HepG2 (cell line): ENCODE results near the gene KLHL33. TPM values are rescaled to one million over a fixed set of nuclear protein-coding genes. Genes with fewer than 3 reads are reported as not detected.

Experiments
- ATAC-seq: fragments of 200-7000 bp; cut with Tn5 transposase; 3 replicates; pipeline ENCODE4 v1.9.1; 2020; ENCODE audit warnings: mild to moderate bottlenecking, moderate library complexity
- BruUV-seq: library from RNA; stranded (reverse); fragments of 400-500 nt; replicated peaks from 2 replicates; lab custom pipeline; 2021; lab: Mats Ljungman, UMichigan
- CTCF ChIA-PET: fragments of 300-600 bp; formaldehyde crosslinking; extraction: SDS; loops from one replicate; lab custom pipeline; 2021; ENCODE audit warnings: low total read pairs, inconsistent platforms, low intra/inter-chr PET ratio; lab: Yijun Ruan, JAX
- POLR2A ChIA-PET: fragments of 350-600 bp; sonication (Branson Sonifier 250); formaldehyde crosslinking; loops from one replicate; lab custom pipeline; 2020; ENCODE audit warnings: antibody characterized with exemption, inconsistent platforms; lab: Yijun Ruan, JAX
- DNase-seq: peaks from one replicate; pipeline ENCODE4 v3.0.0-alpha.2; 2015; ENCODE audit warnings: low spot score
- FAIRE-seq: peaks from 3 replicates; lab custom pipeline; 2011; peaks lifted over from hg19 to GRCh38; lab: Jason Lieb, UNC
- H2AFZ ChIP-seq: one replicate; pipeline ENCODE4 v1.6.1; 2011; ENCODE audit warnings: low read length, inconsistent platforms
- H3K27ac ChIP-seq: fragments of 300-600 bp; 3 replicates; pipeline ENCODE4 v1.8.0; 2011; ENCODE audit warnings: mixed run types, mild to moderate bottlenecking, mixed read lengths, low read length, inconsistent platforms; ENCODE audit not compliant: insufficient read depth; ENCODE audit errors: extremely low read length
- H3K27me3 ChIP-seq, 2 experiments: fragments of 200-600 bp in 1 of 2; 2 replicates in 1 of 2; 3 replicates in 1 of 2; pipeline versions ENCODE4 v1.6.0 to v1.8.0; 2011; ENCODE audit warnings: low read length in 2 of 2, mild to moderate bottlenecking in 2 of 2, moderate library complexity in 2 of 2, inconsistent platforms in 1 of 2; ENCODE audit not compliant: insufficient read depth in 2 of 2, control insufficient read depth in 1 of 2
- H3K36me3 ChIP-seq, 2 experiments: fragments of 200-600 bp in 1 of 2; replicated peaks in 1 of 2; 2 replicates in 1 of 2; 3 replicates in 1 of 2; pipeline versions ENCODE4 v1.5.1 to v1.8.0; 2011; ENCODE audit warnings: low read length in 2 of 2, inconsistent platforms in 1 of 2; ENCODE audit not compliant: insufficient read depth in 2 of 2, control insufficient read depth in 1 of 2
- H3K4me1 ChIP-seq: 2 replicates; pipeline ENCODE4 v1.5.1; 2012; ENCODE audit warnings: low read length, inconsistent platforms; ENCODE audit not compliant: insufficient read depth
- H3K4me2 ChIP-seq: 2 replicates; pipeline ENCODE4 v1.6.0; 2011; ENCODE audit warnings: low read depth, low read length, inconsistent platforms
- H3K4me3 ChIP-seq, 3 experiments: fragments of 200-600 bp in 1 of 3; sonication (generic), shearing (Covaris generic) in 1 of 3; replicated peaks in 1 of 3; 2 replicates each; pipeline ENCODE4 v1.5.1; 2011 to 2016; ENCODE audit warnings: low read length in 3 of 3, inconsistent platforms in 2 of 3, low read depth in 2 of 3, mild to moderate bottlenecking in 2 of 3, control low read depth in 1 of 3, mixed read lengths in 1 of 3; ENCODE audit not compliant: insufficient read depth in 1 of 3
- H3K79me2 ChIP-seq: one replicate; pipeline ENCODE4 v1.6.1; 2011; ENCODE audit warnings: low read length, inconsistent platforms; ENCODE audit not compliant: insufficient read depth
- H3K9ac ChIP-seq: 2 replicates; pipeline ENCODE4 v1.6.0; 2011; ENCODE audit warnings: mild to moderate bottlenecking, low read depth, low read length, inconsistent platforms; ENCODE audit not compliant: insufficient read depth
- H3K9me3 ChIP-seq: 2 replicates; pipeline ENCODE4 v1.5.1; 2012; ENCODE audit warnings: mild to moderate bottlenecking, low read length
- H4K20me1 ChIP-seq: 2 replicates; pipeline ENCODE4 v1.6.0; 2011; ENCODE audit warnings: inconsistent platforms, mild to moderate bottlenecking, low read length, moderate library complexity; ENCODE audit not compliant: insufficient read depth
- ARID2 ChIP-seq: sonication (generic); formaldehyde crosslinking; IDR thresholded peaks from 2 replicates; pipeline ENCODE4 v1.8.1; 2022; ENCODE audit warnings: mild to moderate bottlenecking, missing genetic modification reagents, borderline replicate concordance
- CBX2 ChIP-seq, 2 experiments: fragments of 200-600 bp in 1 of 2; sonication (generic); formaldehyde crosslinking in 1 of 2; IDR thresholded peaks; 2 replicates each; pipeline versions ENCODE4 v1.7.0 to v1.8.1; 2018 to 2022; ENCODE audit warnings: low read depth in 2 of 2, low read length in 1 of 2, mild to moderate bottlenecking in 1 of 2, missing genetic modification reagents in 1 of 2
- EP300 ChIP-seq, 3 experiments: sonication (generic) in 1 of 3; formaldehyde crosslinking in 1 of 3; IDR thresholded peaks; 2 replicates each; pipeline versions ENCODE4 v1.5.1 to v1.6.1; 2011 to 2020; ENCODE audit warnings: low read depth in 2 of 3, low read length in 2 of 3, borderline replicate concordance in 1 of 3, improper control_type of control experiment in 1 of 3, mild to moderate bottlenecking in 1 of 3, missing genetic modification reagents in 1 of 3, moderate library complexity in 1 of 3
- FLYWCH1 ChIP-seq: sonication (generic); formaldehyde crosslinking; IDR thresholded peaks from 2 replicates; pipeline ENCODE4 v1.8.1; 2023; ENCODE audit warnings: mild to moderate bottlenecking, missing genetic modification reagents
- GPN1 ChIP-seq: sonication (generic); formaldehyde crosslinking; IDR thresholded peaks from 2 replicates; pipeline ENCODE4 v1.5.1; 2020; ENCODE audit warnings: missing genetic modification reagents, borderline replicate concordance
- MATR3 ChIP-seq: sonication (generic); formaldehyde crosslinking; IDR thresholded peaks from 2 replicates; pipeline ENCODE4 v1.4.0; 2020; ENCODE audit warnings: missing genetic modification reagents
- PHB2 ChIP-seq: fragments of 450-650 bp; IDR thresholded peaks from 2 replicates; pipeline ENCODE4 v1.6.1; 2018; ENCODE audit not compliant: partially characterized antibody
- PRDM10 ChIP-seq: sonication (generic); formaldehyde crosslinking; IDR thresholded peaks from 2 replicates; pipeline ENCODE4 v1.4.0; 2020; ENCODE audit warnings: low read depth, missing genetic modification reagents
- RARA ChIP-seq: IDR thresholded peaks from 2 replicates; pipeline ENCODE4 v1.6.1; 2016; ENCODE audit warnings: missing genetic modification reagents, missing compliant biosample characterization
- RFX1 ChIP-seq: fragments of 450-650 bp; IDR thresholded peaks from 2 replicates; pipeline ENCODE4 v1.6.1; 2017
- SMAD1 ChIP-seq: sonication (generic); formaldehyde crosslinking; IDR thresholded peaks from 2 replicates; pipeline ENCODE4 v1.4.0; 2020; ENCODE audit warnings: missing genetic modification reagents, low read depth, mild to moderate bottlenecking, borderline replicate concordance
- ZNF234 ChIP-seq: sonication (generic); formaldehyde crosslinking; conservative IDR thresholded peaks from 2 replicates; pipeline ENCODE4 v1.5.1; 2020; ENCODE audit warnings: mild to moderate bottlenecking, missing genetic modification reagents
- ZNF296 ChIP-seq: sonication (generic); formaldehyde crosslinking; conservative IDR thresholded peaks from 2 replicates; pipeline ENCODE4 v1.5.0; 2020; ENCODE audit warnings: mild to moderate bottlenecking, missing genetic modification reagents
- ZNF792 ChIP-seq: IDR thresholded peaks from 2 replicates; pipeline ENCODE4 v1.6.1; 2016
- ZSCAN21 ChIP-seq: sonication (generic); formaldehyde crosslinking; IDR thresholded peaks from 2 replicates; pipeline ENCODE4 v1.8.0; 2022; ENCODE audit warnings: mild to moderate bottlenecking, missing genetic modification reagents, moderate library complexity, borderline replicate concordance
- WGBS: methylation state at CpG from one replicate; pipeline ENCODE4 v1.1.6; 2017; ENCODE audit warnings: low lambda C conversion rate; 5-methylcytosine and 5-hydroxymethylcytosine counted together
- in situ Hi-C: cut with HindIII; loops from 2 replicates; pipeline ENCODE4 v1.10.0; 2017; ENCODE audit warnings: low pct_unique_long_range_greater_than_20kb; ENCODE audit not compliant: extremely low pct_ligation_motif_present
- intact Hi-C: fragments of 100-400 bp; cut with micrococcal nuclease; formaldehyde crosslinking; loops from one replicate; pipeline ENCODE4 v1.10.0; 2022; ENCODE audit not compliant: unreplicated experiment
- polyA plus RNA-seq, 8 experiments: library from polyadenylated mRNA; depleted of rRNA in 3 of 8; stranded (reverse) in 7 of 8; unstranded in 1 of 8; fragments of >200 nt; fragmentation: Illumina TruSeq in 4 of 8; extraction: Trizol in 4 of 8; gene quantifications; 2 replicates each; pipeline versions ENCODE4 v1.2.1 to v1.2.3, GENCODE V29; 2011 to 2016; ENCODE audit warnings: low read depth in 4 of 8, missing spikeins in 1 of 8, mixed read lengths in 1 of 8; ENCODE audit not compliant: insufficient read depth in 1 of 8
- total RNA-seq, 5 experiments: library from RNA; depleted of rRNA; stranded (reverse); fragments of >200 nt; fragmentation: Illumina TruSeq; extraction: Trizol; gene quantifications; 2 replicates each; pipeline ENCODE4 v1.2.3, GENCODE V29; 2016; ENCODE audit warnings: low read depth in 1 of 5
- TF ChIP-seq, protein P1 (sequence below): IDR thresholded peaks from 2 replicates; pipeline ENCODE4 v1.6.1; 2016; ENCODE audit warnings: missing genetic modification reagents, missing compliant biosample characterization
- TF ChIP-seq, protein P2 (sequence below): IDR thresholded peaks from 2 replicates; pipeline ENCODE4 v1.6.1; 2016

The KLHL33 gene
- total and polyA plus RNA-seq, 2 of the 13 experiments (the other 11 are each of a cell fraction or from before 2014, with no cell fraction given) = not detected

DNA sequence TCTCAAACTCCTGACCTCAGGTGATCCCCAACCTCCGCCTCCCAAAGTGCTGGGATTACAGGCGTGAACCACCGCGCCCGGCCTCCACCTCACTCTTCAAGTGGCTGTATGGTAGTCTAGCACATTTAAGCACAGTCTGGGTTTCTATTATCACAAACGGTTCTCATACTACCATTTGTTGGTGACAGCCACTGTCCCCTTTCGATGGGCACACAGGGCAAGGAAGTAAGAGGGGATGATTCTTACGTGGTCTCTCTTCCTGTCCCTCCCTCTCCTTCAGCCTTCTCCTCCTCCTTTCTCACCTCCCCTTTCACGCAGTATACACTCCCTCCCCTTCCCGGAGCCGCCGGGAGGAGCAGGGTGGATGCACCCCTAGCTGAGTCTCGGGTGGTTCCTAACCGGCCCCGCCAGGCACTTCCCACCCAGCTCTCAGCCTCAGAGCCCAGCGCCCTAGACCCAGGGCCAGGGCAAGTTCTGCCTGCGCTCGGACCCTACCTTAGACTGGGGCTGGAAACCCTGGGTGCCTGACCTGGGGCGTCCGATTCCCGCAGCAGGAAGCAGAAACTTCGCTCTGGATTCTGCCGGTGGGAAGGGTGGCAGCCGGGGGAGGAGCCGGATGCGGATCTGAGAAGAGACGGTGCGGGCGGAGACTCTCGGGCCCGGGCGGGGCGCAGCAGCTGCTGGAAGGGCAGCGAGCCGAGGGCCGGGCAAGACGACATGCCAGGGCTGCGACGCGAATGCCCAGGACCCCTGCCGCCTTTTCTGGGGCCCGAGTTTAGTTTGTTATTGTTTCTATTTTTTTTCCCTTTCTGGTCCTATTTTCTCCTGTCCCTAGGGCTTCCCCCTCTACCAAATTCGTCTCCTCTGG is 22.9 kb downstream of the KLHL33 start, which contains the start of gene TEP1:
TEP1 (minus strand) TSS at position 626 of the 868 bp plus-strand sequence. CDS start 5,062 bp downstream, outside the sequence.
- Histone ChIP-seq H3K36me3 (no peaks in the 10 kb centered on the region; a peak in 1 of 5 replicates), H2AFZ (peak within 1 kb of the TSS; percentile 96), H3K4me2 (peak within 1 kb of the TSS; percentile 78), H3K79me2 (no peaks in the 10 kb centered on the region), H3K27ac (peak within 1 kb of the TSS; percentile 63), H3K9me3 (no peaks in the 10 kb centered on the region), H4K20me1 (no peaks in the 10 kb centered on the region), H3K4me1 (peaks cover 45% of the 10 kb centered on the region), H3K4me3 (peak within 1 kb of the TSS; percentile 81 to 93 (median 92)), H3K27me3 (no peaks in the 10 kb centered on the region; a peak in 2 of 5 replicates), H3K9ac (peak within 1 kb of the TSS; percentile 75)
- ATAC-seq = peak; percentile 93
- in situ Hi-C loops (no loop called here), intact Hi-C loops (loop anchor here (1.0 to 5.0 kb wide), 4 partner anchors 36 to 86 kb away; partner anchors contain the start of genes PARP2 and PNP)
- POLR2A ChIA-PET = interaction anchor here (0.6 to 4.3 kb wide), 17 partner anchors 8 to 275 kb away, joined by 3 to 54 read pairs (median 5); partner anchors contain the start of genes ANG, APEX1, OSGEP and PARP2
- CTCF ChIA-PET = no interaction called here
- peak; percentile 62 for DNase-seq
- TSS peak; percentile 81 for BruUV-seq
- no peak for FAIRE-seq
- 1% methylated on average over 43 of the region's 43 CpGs for WGBS
- TF ChIP-seq ZNF296 (peak; percentile 81; the same call in 1 of the 2 replicates), PRDM10 (peak; percentile 71), ZNF234 (CRISPR knock-in tag) (peak; percentile 79; the same call in 1 of the 2 replicates), SMAD1 (CRISPR knock-in tag) (no peak), EP300 (IDR thresholded peaks at IDR 0.05; ENCODE audit: low read depth in 2 of 2, low read length in 2 of 2) (0 out of 4 replicates have a peak, but pooled peaks of 1 of the 2 experiments have one; percentile 3), EP300 (CRISPR knock-in tag; IDR thresholded peaks at IDR 0.05; ENCODE audit: borderline replicate concordance) (no peak), RFX1 (no peak), GPN1 (no peak), PHB2 (no peak), MATR3 (CRISPR knock-in tag) (no peak), CBX2 (IDR thresholded peaks at IDR 0.05; ENCODE audit: low read depth, low read length) (no peak), CBX2 (CRISPR knock-in tag; IDR thresholded peaks at IDR 0.05; ENCODE audit: low read depth) (no peak), FLYWCH1 (CRISPR knock-in tag) (no peak), ZNF792 (CRISPR knock-in tag) (no peak), ZSCAN21 (no peak; the same call in none of the 2 replicates), ARID2 (no peak), RARA (peak; percentile 18; the same call in 1 of the 2 replicates)
- TF ChIP-seq, protein P1, sequence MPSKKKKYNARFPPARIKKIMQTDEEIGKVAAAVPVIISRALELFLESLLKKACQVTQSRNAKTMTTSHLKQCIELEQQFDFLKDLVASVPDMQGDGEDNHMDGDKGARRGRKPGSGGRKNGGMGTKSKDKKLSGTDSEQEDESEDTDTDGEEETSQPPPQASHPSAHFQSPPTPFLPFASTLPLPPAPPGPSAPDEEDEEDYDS = peak; percentile 64; the same call in 1 of the 2 replicates
- TF ChIP-seq, protein P2, sequence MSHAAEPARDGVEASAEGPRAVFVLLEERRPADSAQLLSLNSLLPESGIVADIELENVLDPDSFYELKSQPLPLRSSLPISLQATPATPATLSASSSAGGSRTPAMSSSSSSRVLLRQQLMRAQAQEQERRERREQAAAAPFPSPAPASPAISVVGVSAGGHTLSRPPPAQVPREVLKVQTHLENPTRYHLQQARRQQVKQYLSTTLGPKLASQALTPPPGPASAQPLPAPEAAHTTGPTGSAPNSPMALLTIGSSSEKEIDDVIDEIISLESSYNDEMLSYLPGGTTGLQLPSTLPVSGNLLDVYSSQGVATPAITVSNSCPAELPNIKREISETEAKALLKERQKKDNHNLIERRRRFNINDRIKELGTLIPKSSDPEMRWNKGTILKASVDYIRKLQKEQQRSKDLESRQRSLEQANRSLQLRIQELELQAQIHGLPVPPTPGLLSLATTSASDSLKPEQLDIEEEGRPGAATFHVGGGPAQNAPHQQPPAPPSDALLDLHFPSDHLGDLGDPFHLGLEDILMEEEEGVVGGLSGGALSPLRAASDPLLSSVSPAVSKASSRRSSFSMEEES = no peak
